ENCODE results near the gene IFNL4.

- TF ChIP-seq, protein P1, sequence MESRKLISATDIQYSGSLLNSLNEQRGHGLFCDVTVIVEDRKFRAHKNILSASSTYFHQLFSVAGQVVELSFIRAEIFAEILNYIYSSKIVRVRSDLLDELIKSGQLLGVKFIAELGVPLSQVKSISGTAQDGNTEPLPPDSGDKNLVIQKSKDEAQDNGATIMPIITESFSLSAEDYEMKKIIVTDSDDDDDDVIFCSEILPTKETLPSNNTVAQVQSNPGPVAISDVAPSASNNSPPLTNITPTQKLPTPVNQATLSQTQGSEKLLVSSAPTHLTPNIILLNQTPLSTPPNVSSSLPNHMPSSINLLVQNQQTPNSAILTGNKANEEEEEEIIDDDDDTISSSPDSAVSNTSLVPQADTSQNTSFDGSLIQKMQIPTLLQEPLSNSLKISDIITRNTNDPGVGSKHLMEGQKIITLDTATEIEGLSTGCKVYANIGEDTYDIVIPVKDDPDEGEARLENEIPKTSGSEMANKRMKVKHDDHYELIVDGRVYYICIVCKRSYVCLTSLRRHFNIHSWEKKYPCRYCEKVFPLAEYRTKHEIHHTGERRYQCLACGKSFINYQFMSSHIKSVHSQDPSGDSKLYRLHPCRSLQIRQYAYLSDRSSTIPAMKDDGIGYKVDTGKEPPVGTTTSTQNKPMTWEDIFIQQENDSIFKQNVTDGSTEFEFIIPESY (IDR thresholded peaks at IDR 0.05) = no peak
- TF ChIP-seq CTCF (IDR thresholded peaks at IDR 0.05; ENCODE audit: low read depth, low read length, missing input control) = no peak
- TF ChIP-seq ATF3 (IDR thresholded peaks at IDR 0.05) = no peak
- TF ChIP-seq, protein P2, sequence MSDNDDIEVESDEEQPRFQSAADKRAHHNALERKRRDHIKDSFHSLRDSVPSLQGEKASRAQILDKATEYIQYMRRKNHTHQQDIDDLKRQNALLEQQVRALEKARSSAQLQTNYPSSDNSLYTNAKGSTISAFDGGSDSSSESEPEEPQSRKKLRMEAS (IDR thresholded peaks at IDR 0.05) = no peak
- TF ChIP-seq TAF1 (conservative IDR thresholded peaks at IDR 0.05) = no peak
- TF ChIP-seq FOXA1 (IDR thresholded peaks at IDR 0.05) = no peak
- no peak for TF ChIP-seq RXRA (IDR thresholded peaks at IDR 0.05)
- TF ChIP-seq, protein P3, sequence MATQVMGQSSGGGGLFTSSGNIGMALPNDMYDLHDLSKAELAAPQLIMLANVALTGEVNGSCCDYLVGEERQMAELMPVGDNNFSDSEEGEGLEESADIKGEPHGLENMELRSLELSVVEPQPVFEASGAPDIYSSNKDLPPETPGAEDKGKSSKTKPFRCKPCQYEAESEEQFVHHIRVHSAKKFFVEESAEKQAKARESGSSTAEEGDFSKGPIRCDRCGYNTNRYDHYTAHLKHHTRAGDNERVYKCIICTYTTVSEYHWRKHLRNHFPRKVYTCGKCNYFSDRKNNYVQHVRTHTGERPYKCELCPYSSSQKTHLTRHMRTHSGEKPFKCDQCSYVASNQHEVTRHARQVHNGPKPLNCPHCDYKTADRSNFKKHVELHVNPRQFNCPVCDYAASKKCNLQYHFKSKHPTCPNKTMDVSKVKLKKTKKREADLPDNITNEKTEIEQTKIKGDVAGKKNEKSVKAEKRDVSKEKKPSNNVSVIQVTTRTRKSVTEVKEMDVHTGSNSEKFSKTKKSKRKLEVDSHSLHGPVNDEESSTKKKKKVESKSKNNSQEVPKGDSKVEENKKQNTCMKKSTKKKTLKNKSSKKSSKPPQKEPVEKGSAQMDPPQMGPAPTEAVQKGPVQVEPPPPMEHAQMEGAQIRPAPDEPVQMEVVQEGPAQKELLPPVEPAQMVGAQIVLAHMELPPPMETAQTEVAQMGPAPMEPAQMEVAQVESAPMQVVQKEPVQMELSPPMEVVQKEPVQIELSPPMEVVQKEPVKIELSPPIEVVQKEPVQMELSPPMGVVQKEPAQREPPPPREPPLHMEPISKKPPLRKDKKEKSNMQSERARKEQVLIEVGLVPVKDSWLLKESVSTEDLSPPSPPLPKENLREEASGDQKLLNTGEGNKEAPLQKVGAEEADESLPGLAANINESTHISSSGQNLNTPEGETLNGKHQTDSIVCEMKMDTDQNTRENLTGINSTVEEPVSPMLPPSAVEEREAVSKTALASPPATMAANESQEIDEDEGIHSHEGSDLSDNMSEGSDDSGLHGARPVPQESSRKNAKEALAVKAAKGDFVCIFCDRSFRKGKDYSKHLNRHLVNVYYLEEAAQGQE (IDR thresholded peaks at IDR 0.05) = no peak
- no peak for TF ChIP-seq SP1 (IDR thresholded peaks at IDR 0.05)
- no peak for TF ChIP-seq RAD21 (IDR thresholded peaks at IDR 0.05)
- no peak for TF ChIP-seq JUND (IDR thresholded peaks at IDR 0.05)
- TF ChIP-seq NR2F2 (IDR thresholded peaks at IDR 0.05) = no peak
These were observed 1.5 kb downstream of the IFNL4 start for GRCh38 chr19:39246951-39247669.

Data from liver (tissue), 3 donors.